Measurements from ENCODE around the gene RIT1.

RIT1 gene, protein sequence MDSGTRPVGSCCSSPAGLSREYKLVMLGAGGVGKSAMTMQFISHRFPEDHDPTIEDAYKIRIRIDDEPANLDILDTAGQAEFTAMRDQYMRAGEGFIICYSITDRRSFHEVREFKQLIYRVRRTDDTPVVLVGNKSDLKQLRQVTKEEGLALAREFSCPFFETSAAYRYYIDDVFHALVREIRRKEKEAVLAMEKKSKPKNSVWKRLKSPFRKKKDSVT

GRCh38 chr1:155911156-155912055 lies at the start of gene RIT1:
TSS of gene RIT1 (minus strand) at chr1:155911349. CDS start at chr1:155910761, 588 bp downstream.
- peak; percentile 91 to 94 for DNase-seq
- TF ChIP-seq GATA1 (IDR thresholded peaks at IDR 0.05; ENCODE audit: low read depth, low read length) (no peak), POLR2A (IDR thresholded peaks at IDR 0.05; ENCODE audit: low read length) (peak; percentile 48)

DNA sequence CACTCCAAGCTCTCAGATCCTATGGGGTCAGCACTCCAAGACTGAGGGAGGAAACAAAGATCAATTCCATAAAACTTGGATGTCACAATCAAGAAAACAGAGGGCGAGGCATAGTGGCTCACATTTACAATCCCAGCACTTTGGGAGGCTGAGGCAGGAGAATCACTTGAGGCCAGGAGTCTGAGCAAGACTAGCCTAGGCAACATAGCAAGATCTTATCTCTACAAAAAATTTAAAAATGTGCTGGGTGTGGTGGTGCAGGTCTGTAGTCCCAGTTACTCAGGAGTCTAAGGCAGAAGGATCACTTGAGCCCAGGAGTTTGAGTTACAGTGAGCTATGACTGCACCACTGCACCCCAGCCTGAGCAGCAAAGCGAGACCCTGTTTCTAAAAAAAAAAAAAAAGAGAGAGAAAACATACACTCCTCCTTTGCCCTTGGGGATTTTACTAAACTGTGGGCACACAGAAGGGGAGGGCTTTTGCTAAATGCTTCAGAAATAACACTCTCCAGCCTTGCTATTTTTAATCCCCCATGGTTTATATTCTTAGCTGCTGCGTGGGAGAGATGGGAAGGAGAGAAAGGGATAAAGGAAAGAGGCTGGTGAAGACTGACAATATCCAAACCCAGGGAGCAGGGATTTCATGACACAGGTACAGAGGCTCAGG lies 49.1 kb upstream of the RIT1 start:
- DNase-seq, result no peak
- TF ChIP-seq POLR2A (IDR thresholded peaks at IDR 0.05; ENCODE audit: low read length) (no peak), GATA1 (IDR thresholded peaks at IDR 0.05; ENCODE audit: low read depth, low read length) (no peak)

DNA sequence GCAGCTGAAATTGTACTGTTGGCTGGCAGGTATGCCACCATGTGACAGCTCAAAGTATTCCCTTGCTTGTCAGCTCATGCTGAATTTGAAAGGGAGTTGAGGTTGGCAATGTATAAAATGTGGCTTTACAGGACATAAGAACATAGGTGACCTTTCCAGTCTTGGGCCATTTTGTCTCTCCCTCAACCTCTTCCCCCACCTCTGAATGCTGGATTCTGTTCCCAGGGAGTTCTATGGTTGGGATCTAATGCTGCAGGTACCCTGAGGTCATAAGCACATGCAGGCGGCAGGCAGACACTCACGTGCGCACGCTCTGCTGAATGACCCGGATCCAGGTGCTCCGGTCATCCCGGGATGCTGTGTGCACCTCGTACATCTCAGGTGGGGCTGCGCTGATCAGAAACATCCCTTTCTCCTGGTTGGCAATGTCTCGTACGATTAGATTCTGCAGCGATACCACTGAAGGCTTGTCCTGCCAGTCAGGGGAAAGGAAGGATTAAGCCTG lies 46.3 kb upstream of the RIT1 start:
- TF ChIP-seq GATA1 (IDR thresholded peaks at IDR 0.05; ENCODE audit: low read depth, low read length), result no peak
- TF ChIP-seq POLR2A (IDR thresholded peaks at IDR 0.05; ENCODE audit: low read length), result no peak
- no peak for DNase-seq

DNA sequence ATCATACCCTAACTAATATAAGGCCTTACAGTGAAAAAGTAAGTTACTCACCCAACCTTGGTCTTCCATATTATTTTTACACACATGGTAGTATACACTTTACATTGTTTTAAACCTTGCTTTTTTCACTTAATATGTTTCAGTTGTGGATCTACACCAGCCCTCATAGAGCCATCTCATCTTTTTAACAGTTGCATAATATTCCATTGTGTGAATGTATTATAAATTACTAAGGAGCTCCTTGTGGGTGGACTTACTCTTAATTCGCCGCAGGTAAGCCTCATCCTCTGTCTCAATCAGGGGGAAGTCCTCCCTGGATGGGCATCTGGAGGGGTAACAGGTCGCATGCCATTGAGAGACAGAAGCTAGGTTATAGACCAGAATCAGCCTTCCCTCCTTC lies 43.5 kb upstream of the RIT1 start:
- DNase-seq, result no peak

DNA sequence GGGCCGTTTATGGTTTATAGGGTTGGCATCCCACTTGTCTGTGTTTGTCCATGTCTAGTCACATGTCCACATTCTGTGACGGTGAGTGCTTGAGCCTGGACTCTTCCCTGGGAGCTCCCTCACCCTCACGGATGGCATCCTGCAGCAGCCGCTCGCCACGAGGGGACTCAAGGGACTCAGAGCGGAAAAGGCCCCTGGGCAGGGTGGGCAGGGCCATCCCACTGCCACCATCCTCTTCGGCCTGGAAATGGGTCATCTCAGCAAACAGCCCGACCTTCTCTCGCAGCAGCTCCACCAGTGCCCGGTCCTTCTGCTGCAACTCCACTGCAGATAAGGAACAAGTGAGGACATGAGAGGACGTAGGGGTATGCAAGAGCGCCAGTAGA lies 41.3 kb upstream of the RIT1 start:
- TF ChIP-seq POLR2A (IDR thresholded peaks at IDR 0.05; ENCODE audit: low read length) (no peak), GATA1 (IDR thresholded peaks at IDR 0.05; ENCODE audit: low read depth, low read length) (no peak)
- DNase-seq, result no peak

More for the DNA sequence above, 43.5 kb upstream of the RIT1 start:
- TF ChIP-seq GATA1 (IDR thresholded peaks at IDR 0.05; ENCODE audit: low read depth, low read length), result no peak
- no peak for TF ChIP-seq POLR2A (IDR thresholded peaks at IDR 0.05; ENCODE audit: low read length)

DNA sequence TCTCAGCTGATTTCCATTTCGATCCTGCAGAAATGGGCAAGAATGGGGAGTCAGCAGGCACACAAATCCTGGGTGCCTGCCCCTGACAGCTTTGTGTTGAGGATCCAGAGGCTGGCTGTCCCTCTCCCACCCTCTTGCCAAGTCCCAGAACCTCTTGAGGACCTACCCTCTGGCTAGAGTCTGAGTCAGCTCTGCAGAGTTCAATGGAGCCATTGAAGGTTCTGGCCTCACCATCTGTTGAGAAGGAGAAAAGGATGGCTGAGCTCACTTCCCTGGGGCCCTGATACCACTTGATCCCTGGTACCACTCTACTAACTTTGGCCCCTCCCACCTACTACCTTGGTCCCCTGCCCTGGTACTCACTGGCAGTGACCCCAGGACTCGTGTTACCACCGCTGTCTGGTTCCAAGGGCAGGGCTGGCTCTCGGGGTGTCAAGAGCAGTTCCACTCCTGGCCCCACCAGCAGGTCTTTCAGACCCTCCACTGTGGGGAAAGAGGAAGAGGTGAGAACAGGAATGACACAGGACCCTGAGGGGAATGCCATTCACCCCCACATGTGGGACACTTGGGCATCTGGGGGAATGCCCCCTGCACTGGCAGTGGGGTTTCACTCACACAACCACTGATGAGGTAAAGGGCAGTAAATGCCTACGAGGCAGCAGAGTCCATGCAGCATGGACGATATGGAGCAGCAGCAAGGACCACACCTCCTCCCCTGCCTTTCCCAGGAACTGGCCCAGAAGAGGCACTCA lies 40.8 kb upstream of the RIT1 start:
- DNase-seq, result no peak
- TF ChIP-seq POLR2A (IDR thresholded peaks at IDR 0.05; ENCODE audit: low read length), result no peak

DNA sequence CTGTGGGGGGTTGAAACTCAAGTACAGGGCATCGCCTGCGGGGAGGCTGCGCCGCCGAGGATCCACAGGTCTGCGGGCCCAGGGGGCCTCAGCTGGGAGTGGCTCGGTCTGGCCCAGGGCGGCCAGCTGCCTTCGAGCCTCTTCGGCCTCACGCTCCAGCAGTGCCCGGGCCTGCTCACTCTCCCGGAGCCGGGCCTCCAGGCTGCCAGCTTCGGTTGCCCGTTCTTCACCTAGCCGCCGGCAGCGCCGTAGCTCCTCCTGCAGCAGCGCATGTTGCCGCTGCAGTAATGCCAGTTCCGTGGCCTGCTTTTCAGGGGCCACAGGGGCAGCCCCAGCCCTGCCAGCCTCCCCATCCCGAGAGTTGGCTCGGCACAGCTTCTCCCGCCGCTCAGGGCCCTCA lies 39.7 kb upstream of the RIT1 start:
- DNase-seq, result no peak
- TF ChIP-seq GATA1 (IDR thresholded peaks at IDR 0.05; ENCODE audit: low read depth, low read length) (no peak), POLR2A (IDR thresholded peaks at IDR 0.05; ENCODE audit: low read length) (no peak)

DNA sequence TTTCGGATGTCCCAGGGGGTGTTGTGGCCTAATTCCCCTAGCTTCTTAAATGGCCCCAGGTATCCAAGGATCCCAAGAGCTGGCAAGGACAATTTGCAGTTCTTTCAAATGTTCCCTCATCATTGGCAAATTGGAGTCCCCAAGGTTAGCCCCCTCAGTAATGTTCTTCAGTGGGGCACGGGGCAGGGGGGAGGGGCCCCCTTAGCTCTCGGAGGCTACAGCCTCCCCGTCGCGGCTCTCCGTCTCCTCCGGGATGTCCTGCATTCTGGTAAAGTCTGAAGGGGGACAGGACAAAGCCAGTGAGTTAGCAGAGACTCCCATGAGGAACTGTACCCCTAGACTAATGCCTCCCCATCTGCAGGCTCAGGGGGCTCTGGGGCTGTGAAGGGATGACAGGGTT lies 36.6 kb upstream of the RIT1 start:
- TF ChIP-seq POLR2A (IDR thresholded peaks at IDR 0.05; ENCODE audit: low read length) (no peak), GATA1 (IDR thresholded peaks at IDR 0.05; ENCODE audit: low read depth, low read length) (no peak)
- no peak for DNase-seq

- no peak for DNase-seq
- TF ChIP-seq GATA1 (IDR thresholded peaks at IDR 0.05; ENCODE audit: low read depth, low read length), result no peak
- no peak for TF ChIP-seq POLR2A (IDR thresholded peaks at IDR 0.05; ENCODE audit: low read length)
These were observed 36.1 kb upstream of the RIT1 start for GRCh38 chr1:155947292-155947691.

DNA sequence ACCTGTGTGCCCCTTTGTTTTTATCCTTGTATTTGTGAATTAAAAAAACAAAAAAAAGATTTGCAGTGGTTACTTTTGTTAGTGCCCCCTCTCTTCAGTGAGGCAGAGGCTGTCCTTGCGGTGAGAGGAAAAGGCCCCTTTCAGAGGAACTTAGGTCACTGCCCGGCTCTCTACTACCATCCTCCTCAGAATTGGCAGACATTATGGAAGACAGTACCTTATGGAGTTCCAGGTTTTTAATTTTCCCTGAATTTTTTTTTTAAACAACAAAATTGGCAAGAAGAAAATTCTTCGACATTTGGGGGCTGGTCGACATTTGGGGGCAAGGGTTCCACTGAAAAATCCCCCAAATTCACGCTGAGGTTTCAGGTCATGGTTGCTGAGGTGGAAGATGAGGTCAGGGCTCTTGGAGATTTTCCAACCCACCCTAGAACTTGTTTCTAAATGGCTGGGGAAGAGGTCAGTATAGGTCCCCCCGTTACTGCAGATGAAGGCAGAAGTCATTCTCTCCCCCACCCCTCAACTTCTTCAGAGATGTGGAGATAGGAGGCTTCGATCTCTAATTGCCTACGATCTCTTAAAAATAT lies 35.6 kb upstream of the RIT1 start:
- DNase-seq, result no peak
- TF ChIP-seq GATA1 (IDR thresholded peaks at IDR 0.05; ENCODE audit: low read depth, low read length), result no peak
- TF ChIP-seq POLR2A (IDR thresholded peaks at IDR 0.05; ENCODE audit: low read length), result no peak

DNA sequence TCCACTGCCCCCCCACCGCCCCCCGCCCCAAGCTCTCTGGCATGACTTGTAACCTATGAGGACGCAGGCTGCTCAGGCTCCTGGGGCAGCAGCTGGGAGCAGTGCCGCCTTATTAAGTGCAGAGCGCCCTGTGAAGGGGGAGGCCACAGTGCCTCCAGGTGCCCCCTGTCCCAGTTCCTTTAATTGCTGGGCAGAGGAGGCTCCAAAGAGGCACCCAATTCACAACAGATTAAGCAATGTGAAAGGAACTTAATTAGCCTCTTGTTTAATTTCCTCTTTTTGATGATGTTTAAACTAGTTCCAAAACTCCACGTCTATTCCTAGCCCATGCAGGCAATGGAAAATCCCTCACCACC lies 33.3 kb upstream of the RIT1 start:
- TF ChIP-seq POLR2A (IDR thresholded peaks at IDR 0.05; ENCODE audit: low read length), result no peak
- no peak for TF ChIP-seq GATA1 (IDR thresholded peaks at IDR 0.05; ENCODE audit: low read depth, low read length)
- DNase-seq, result no peak

GRCh38 chr1:155942578-155943141 lies 31.5 kb upstream of the RIT1 start:
- DNase-seq, result no peak
- no peak for TF ChIP-seq POLR2A (IDR thresholded peaks at IDR 0.05; ENCODE audit: low read length)
